Measurements from ENCODE around the gene TENM3.

Gene TENM3

GRCh38 chr4:182640491-182640890 is 397.3 kb downstream of the TENM3 start:
- no peak overlapping the region for H3K27ac ChIP-seq (ENCODE audit: low read length)
- no peak for DNase-seq
- H3K4me2 ChIP-seq (ENCODE audit: low read depth, low read length), result no peak overlapping the region
- no peaks in the 10 kb centered on the region for H3K9me3 ChIP-seq (replicated peaks; ENCODE audit: insufficient read depth, low read length)
- no peak overlapping the region for H3K4me3 ChIP-seq (ENCODE audit: low read length)
- TF ChIP-seq EZH2phosphoT487 (IDR thresholded peaks at IDR 0.05; ENCODE audit: low read length), result no peak
- TF ChIP-seq CTCF (IDR thresholded peaks at IDR 0.05; ENCODE audit: low read length), result no peak
- no peak for TF ChIP-seq EZH2 (optimal IDR thresholded peaks at IDR 0.05; ENCODE audit: low read depth, low read length)
- no peaks in the 10 kb centered on the region for H3K4me1 ChIP-seq (ENCODE audit: low read length)
- no peaks in the 10 kb centered on the region for H3F3A ChIP-seq (ENCODE audit: insufficient read depth, low read length)
- no peaks in the 10 kb centered on the region for H4K20me1 ChIP-seq (ENCODE audit: insufficient read depth, low read length)
- no peaks in the 10 kb centered on the region for H3K27me3 ChIP-seq (replicated peaks; ENCODE audit: insufficient read depth, low read length)
- no peak overlapping the region for H2AFZ ChIP-seq (ENCODE audit: low read length)
- no peaks in the 10 kb centered on the region for H3K79me2 ChIP-seq (ENCODE audit: low read length)
- no peak overlapping the region for H3K9ac ChIP-seq (ENCODE audit: low read length)
- H3K36me3 ChIP-seq (replicated peaks; ENCODE audit: insufficient read depth, low read length), result no peaks in the 10 kb centered on the region
- no peaks in the 10 kb centered on the region for H3K9me2 ChIP-seq (replicated peaks; ENCODE audit: insufficient read depth, low read length)

DNA sequence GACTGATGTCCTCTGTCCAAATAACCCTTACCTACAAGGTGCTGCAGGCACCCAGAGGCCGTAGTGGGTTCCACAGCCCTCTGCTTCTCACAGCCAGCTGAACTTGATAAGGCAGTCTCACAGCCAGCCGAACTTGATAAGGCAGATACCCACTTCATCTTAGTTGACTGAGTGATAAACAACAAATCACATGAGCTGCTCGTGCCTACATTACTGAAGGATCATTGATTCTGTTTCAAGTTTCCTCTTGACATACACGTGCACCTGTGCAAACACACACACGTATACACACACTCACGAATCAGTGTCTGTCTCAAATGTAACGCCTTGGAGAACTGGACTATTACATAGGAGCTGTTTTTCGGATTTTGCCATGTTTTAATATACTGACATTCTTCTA is 397.7 kb downstream of the TENM3 start:
- Histone ChIP-seq H3K9me3 (replicated peaks; ENCODE audit: insufficient read depth, low read length) (no peaks in the 10 kb centered on the region), H3K9me2 (replicated peaks; ENCODE audit: insufficient read depth, low read length) (no peaks in the 10 kb centered on the region), H3F3A (ENCODE audit: insufficient read depth, low read length) (no peaks in the 10 kb centered on the region), H3K27ac (ENCODE audit: low read length) (no peak overlapping the region), H3K4me1 (ENCODE audit: low read length) (no peaks in the 10 kb centered on the region), H3K79me2 (ENCODE audit: low read length) (no peaks in the 10 kb centered on the region), H3K4me2 (ENCODE audit: low read depth, low read length) (no peak overlapping the region), H3K9ac (ENCODE audit: low read length) (no peak overlapping the region), H3K4me3 (ENCODE audit: low read length) (no peak overlapping the region), H3K36me3 (replicated peaks; ENCODE audit: insufficient read depth, low read length) (no peaks in the 10 kb centered on the region), H4K20me1 (ENCODE audit: insufficient read depth, low read length) (no peaks in the 10 kb centered on the region), H2AFZ (ENCODE audit: low read length) (no peak overlapping the region), H3K27me3 (replicated peaks; ENCODE audit: insufficient read depth, low read length) (no peaks in the 10 kb centered on the region)
- TF ChIP-seq EZH2phosphoT487 (IDR thresholded peaks at IDR 0.05; ENCODE audit: low read length), result no peak
- TF ChIP-seq CTCF (IDR thresholded peaks at IDR 0.05; ENCODE audit: low read length), result no peak
- no peak for TF ChIP-seq EZH2 (optimal IDR thresholded peaks at IDR 0.05; ENCODE audit: low read depth, low read length)
- no peak for DNase-seq

DNA sequence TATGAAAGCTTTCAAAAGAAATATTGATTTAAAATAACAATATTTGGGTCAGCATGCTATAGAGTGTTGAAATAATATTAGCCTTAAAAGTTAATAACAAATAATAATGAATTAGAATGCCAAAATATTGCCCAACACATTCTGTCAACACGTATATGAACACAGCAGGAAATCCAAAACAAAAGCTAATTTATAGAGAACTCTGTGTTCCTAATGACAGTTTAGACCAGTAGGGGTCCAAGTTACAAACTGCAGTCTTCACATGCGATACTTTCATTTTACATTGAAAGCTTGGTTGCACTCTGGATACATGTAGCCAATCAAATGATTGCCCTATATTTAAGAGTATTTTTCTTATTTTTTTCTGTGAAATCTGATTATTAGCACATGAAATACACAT is 399.6 kb downstream of the TENM3 start:
- no peak overlapping the region for H3K4me2 ChIP-seq (ENCODE audit: low read depth, low read length)
- no peak overlapping the region for H3K27ac ChIP-seq (ENCODE audit: low read length)
- no peak overlapping the region for H3K9ac ChIP-seq (ENCODE audit: low read length)
- TF ChIP-seq EZH2 (optimal IDR thresholded peaks at IDR 0.05; ENCODE audit: low read depth, low read length) (no peak), CTCF (IDR thresholded peaks at IDR 0.05; ENCODE audit: low read length) (peak; percentile 23)
- no peaks in the 10 kb centered on the region for H3K4me1 ChIP-seq (ENCODE audit: low read length)
- no peaks in the 10 kb centered on the region for H3K9me3 ChIP-seq (replicated peaks; ENCODE audit: insufficient read depth, low read length)
- 0 out of 2 replicates have a peak overlapping the region, but pooled peaks have one; percentile 9 for H2AFZ ChIP-seq (ENCODE audit: low read length)
- H3K27me3 ChIP-seq (replicated peaks; ENCODE audit: insufficient read depth, low read length), result no peaks in the 10 kb centered on the region
- no peak overlapping the region for H3K4me3 ChIP-seq (ENCODE audit: low read length)
- H3K79me2 ChIP-seq (ENCODE audit: low read length), result no peaks in the 10 kb centered on the region
- H4K20me1 ChIP-seq (ENCODE audit: insufficient read depth, low read length), result no peaks in the 10 kb centered on the region
- H3K36me3 ChIP-seq (replicated peaks; ENCODE audit: insufficient read depth, low read length), result no peaks in the 10 kb centered on the region
- peak; percentile 27 for DNase-seq
- no peaks in the 10 kb centered on the region for H3F3A ChIP-seq (ENCODE audit: insufficient read depth, low read length)
- H3K9me2 ChIP-seq (replicated peaks; ENCODE audit: insufficient read depth, low read length), result no peaks in the 10 kb centered on the region

Measured in MM.1S (cell line).